ENCODE data around the gene PLXNA4. TPM values are rescaled to one million over a fixed set of nuclear protein-coding genes. Genes with fewer than 3 reads are reported as not detected.

Gene PLXNA4
- total RNA-seq, 1 experiment from 2014 or later: 0.10 TPM

GRCh38 chr7:132080467-132080866 is 495.8 kb downstream of the PLXNA4 start:
- in situ Hi-C loops (cut with HindIII; ENCODE audit: low pct_unique_long_range_greater_than_20kb, low sequenced_read_pairs): no loop called here
- POLR2A ChIA-PET: interaction anchor here (0.6 kb wide), 1 partner anchor 39 kb away, joined by 3 read pairs; no protein-coding TSS in a partner anchor
- H3K36me3 ChIP-seq (ENCODE audit: control insufficient read depth, insufficient read depth, low read length): no peaks in the 10 kb centered on the region
- ATAC-seq (no peak), DNase-seq (ENCODE audit: low read depth, low spot score) (no peak)
- no peak overlapping the region for H3K4me3 ChIP-seq (ENCODE audit: low read depth in 2 of 2, low read length in 2 of 2)
- intact Hi-C loops (cut with micrococcal nuclease; ENCODE audit: unreplicated experiment): no loop called here
- TF ChIP-seq, protein P1, sequence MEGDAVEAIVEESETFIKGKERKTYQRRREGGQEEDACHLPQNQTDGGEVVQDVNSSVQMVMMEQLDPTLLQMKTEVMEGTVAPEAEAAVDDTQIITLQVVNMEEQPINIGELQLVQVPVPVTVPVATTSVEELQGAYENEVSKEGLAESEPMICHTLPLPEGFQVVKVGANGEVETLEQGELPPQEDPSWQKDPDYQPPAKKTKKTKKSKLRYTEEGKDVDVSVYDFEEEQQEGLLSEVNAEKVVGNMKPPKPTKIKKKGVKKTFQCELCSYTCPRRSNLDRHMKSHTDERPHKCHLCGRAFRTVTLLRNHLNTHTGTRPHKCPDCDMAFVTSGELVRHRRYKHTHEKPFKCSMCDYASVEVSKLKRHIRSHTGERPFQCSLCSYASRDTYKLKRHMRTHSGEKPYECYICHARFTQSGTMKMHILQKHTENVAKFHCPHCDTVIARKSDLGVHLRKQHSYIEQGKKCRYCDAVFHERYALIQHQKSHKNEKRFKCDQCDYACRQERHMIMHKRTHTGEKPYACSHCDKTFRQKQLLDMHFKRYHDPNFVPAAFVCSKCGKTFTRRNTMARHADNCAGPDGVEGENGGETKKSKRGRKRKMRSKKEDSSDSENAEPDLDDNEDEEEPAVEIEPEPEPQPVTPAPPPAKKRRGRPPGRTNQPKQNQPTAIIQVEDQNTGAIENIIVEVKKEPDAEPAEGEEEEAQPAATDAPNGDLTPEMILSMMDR (IDR thresholded peaks at IDR 0.05): no peak
- no peak for TF ChIP-seq SIN3A (IDR thresholded peaks at IDR 0.05; ENCODE audit: borderline replicate concordance, insufficient read depth, low read depth, low read length)
- TF ChIP-seq TCF7L2 (IDR thresholded peaks at IDR 0.05; ENCODE audit: low read depth, low read length): no peak
- TF ChIP-seq REST (IDR thresholded peaks at IDR 0.05; ENCODE audit: insufficient read depth in 1 of 2, low read depth in 2 of 2, low read length in 1 of 2): no peak
- no peak for TF ChIP-seq POLR2AphosphoS5 (IDR thresholded peaks at IDR 0.05; ENCODE audit: low read depth, low read length)
- CTCF ChIA-PET: no interaction called here
- no peaks in the 10 kb centered on the region for H3K4me1 ChIP-seq (ENCODE audit: control insufficient read depth, insufficient read depth, low read length)
- no peaks in the 10 kb centered on the region; the same call in 1 of the 2 replicates for H3K27me3 ChIP-seq (ENCODE audit: control insufficient read depth, insufficient read depth, low read length)
- no TSS peak for BruUV-seq (replicated peaks)
- H3K27ac ChIP-seq (ENCODE audit: low read length): no peak overlapping the region
- H3K9me3 ChIP-seq (ENCODE audit: control insufficient read depth, insufficient read depth, low read depth, low read length): no peaks in the 10 kb centered on the region

DNA sequence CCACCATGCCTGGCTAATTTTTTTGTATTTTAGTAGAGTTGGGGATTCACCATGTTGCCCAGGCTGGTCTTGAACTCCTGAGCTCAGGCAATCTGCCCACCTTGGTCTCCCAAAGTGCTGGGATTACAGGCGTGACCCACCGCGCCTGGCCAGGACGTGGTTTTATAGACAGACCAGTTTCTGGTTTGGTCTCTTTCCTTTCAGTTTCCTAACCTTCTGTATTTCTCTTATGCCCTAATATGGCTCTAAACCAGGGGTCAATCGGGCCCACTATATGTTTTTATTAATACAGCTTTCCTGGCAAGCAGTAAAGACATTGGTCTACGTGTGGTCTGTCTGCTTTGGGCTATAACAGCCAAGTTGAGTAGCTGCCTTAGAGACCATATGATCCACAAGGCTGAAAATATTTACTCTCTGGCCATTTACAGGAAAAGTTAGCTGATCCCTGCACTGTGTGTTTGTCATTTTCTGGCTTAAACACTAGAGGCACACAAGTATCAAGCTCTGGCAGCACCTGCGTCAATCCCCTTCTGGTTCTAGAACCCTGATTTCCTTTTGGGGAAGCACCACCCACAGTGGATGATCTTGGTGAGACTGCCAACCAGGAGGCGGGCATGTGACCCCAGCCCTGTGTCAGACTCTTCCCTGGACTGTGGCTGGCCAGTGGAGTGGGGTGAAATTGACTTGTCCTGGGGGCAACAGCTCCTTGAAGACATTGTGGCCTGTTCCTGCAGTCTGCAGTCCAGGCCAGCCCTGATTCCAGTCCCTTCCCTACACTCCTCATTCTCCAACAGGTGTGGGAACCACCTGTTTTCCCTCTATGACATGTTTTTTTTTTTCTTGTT is 497.2 kb downstream of the PLXNA4 start:
- ChIA-PET POLR2A (no interaction called here), CTCF (no interaction called here)
- in situ Hi-C loops (cut with HindIII; ENCODE audit: low pct_unique_long_range_greater_than_20kb, low sequenced_read_pairs) (no loop called here), intact Hi-C loops (cut with micrococcal nuclease; ENCODE audit: unreplicated experiment) (no loop called here)
- no peak for DNase-seq (ENCODE audit: low read depth, low spot score)
- no peaks in the 10 kb centered on the region for H3K4me1 ChIP-seq (ENCODE audit: control insufficient read depth, insufficient read depth, low read length)
- H3K27me3 ChIP-seq (ENCODE audit: control insufficient read depth, insufficient read depth, low read length): no peaks in the 10 kb centered on the region; the same call in 1 of the 2 replicates
- BruUV-seq (replicated peaks): no TSS peak
- no peak overlapping the region for H3K4me3 ChIP-seq (ENCODE audit: low read depth in 2 of 2, low read length in 2 of 2)
- ATAC-seq: no peak
- H3K9me3 ChIP-seq (ENCODE audit: control insufficient read depth, insufficient read depth, low read depth, low read length): no peaks in the 10 kb centered on the region
- H3K27ac ChIP-seq (ENCODE audit: low read length): no peak overlapping the region
- TF ChIP-seq, protein P1 (IDR thresholded peaks at IDR 0.05): no peak
- no peak for TF ChIP-seq TCF7L2 (IDR thresholded peaks at IDR 0.05; ENCODE audit: low read depth, low read length)
- no peak for TF ChIP-seq POLR2AphosphoS5 (IDR thresholded peaks at IDR 0.05; ENCODE audit: low read depth, low read length)
- no peak for TF ChIP-seq SIN3A (IDR thresholded peaks at IDR 0.05; ENCODE audit: borderline replicate concordance, insufficient read depth, low read depth, low read length)
- no peaks in the 10 kb centered on the region for H3K36me3 ChIP-seq (ENCODE audit: control insufficient read depth, insufficient read depth, low read length)

Measured in Panc1 (cell line).